Measurements from ENCODE around the gene ALDH1A3.

DNA sequence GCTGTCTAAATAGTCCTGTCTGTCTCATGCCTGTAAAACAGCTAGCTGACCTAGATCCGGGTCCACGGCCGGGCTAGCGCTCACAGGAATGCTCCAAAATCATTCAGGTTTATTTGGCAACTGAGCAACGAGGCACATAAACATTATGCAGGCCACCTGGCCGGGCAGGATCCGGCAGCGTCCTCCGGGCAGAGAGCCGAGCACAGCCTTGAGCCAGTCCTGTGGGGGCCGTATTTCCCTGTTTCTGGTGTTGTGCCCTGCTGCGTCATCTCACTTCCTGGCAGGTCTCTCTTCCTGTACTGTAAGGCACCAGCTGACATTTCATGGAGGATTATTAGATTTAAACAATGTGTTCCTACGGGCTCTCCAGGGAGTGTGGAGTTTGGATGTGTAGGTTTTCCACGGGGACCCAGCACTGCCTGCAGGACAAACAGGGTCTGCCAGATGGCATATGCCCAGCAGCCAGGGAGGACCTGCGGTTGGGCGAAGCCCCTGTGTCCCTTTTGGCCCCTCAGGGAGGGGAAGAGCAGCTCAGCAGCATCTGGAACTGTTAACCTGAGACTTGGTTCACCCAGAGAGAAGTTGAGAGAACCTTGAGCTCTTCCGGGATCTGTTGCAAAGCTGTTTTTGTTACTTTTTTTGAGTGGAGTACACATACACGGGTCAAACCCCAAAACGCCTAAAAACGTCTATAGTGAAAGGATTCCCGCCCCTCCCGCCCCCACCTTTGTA, 23.0 kb downstream of the ALDH1A3 start:
- TF ChIP-seq CTCF (IDR thresholded peaks at IDR 0.05) (no peak), POLR2AphosphoS5 (IDR thresholded peaks at IDR 0.05) (peak; percentile 47 to 82 (median 70)), POLR2A (IDR thresholded peaks at IDR 0.05) (no peak)

All from stomach (tissue), 4 donors.